Measurements from ENCODE around the gene VAX1.

- TF ChIP-seq, protein P1, sequence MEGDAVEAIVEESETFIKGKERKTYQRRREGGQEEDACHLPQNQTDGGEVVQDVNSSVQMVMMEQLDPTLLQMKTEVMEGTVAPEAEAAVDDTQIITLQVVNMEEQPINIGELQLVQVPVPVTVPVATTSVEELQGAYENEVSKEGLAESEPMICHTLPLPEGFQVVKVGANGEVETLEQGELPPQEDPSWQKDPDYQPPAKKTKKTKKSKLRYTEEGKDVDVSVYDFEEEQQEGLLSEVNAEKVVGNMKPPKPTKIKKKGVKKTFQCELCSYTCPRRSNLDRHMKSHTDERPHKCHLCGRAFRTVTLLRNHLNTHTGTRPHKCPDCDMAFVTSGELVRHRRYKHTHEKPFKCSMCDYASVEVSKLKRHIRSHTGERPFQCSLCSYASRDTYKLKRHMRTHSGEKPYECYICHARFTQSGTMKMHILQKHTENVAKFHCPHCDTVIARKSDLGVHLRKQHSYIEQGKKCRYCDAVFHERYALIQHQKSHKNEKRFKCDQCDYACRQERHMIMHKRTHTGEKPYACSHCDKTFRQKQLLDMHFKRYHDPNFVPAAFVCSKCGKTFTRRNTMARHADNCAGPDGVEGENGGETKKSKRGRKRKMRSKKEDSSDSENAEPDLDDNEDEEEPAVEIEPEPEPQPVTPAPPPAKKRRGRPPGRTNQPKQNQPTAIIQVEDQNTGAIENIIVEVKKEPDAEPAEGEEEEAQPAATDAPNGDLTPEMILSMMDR (conservative IDR thresholded peaks at IDR 0.05; ENCODE audit: low read length), result peak; percentile 61; the same call in 1 of the 2 replicates
- TF ChIP-seq EZH2phosphoT487 (IDR thresholded peaks at IDR 0.05; ENCODE audit: borderline replicate concordance, low read depth, low read length), result no peak
These were observed 25.9 kb downstream of the VAX1 start for GRCh38 chr10:117112220-117112619.
